Measurements from ENCODE around the gene ILKAP. TPM values are rescaled to one million over a fixed set of nuclear protein-coding genes. Genes with fewer than 3 reads are reported as not detected.

Gene ILKAP
- total and polyA plus RNA-seq, 2 donors (not counting 1 experiment from before 2014, with no cell fraction given), result 82.5 to 98.6 TPM

GRCh38 chr2:238159661-238160205 is 43.8 kb downstream of the ILKAP start:
- H3K9ac ChIP-seq (ENCODE audit: low read length), result peak overlapping the region; percentile 42
- ChIA-PET POLR2A (no interaction called here), CTCF (interaction anchor here (1.0 to 2.9 kb wide), 4 partner anchors 8 to 302 kb away, joined by 3 to 22 read pairs (median 4); no protein-coding TSS in a partner anchor)
- WGBS (ENCODE audit: insufficient coverage), result 30% methylated on average over 10 of the region's 10 CpGs
- intact Hi-C loops (cut with micrococcal nuclease), result loop anchor here (1.0 kb wide), 1 partner anchor 104 kb away; no protein-coding TSS in a partner anchor
- peaks cover 0 to 32% (median 8%) of the 10 kb centered on the region in 4 experiments for H3K27me3 ChIP-seq (replicated peaks in 1 of 4; ENCODE audit: control extremely low read depth in 1 of 4, control insufficient read depth in 3 of 4, insufficient read depth in 4 of 4, low read length in 3 of 4)
- H3K4me3 ChIP-seq (ENCODE audit: control extremely low read depth in 1 of 5, extremely low read depth in 1 of 5, insufficient read depth in 1 of 5, low read depth in 2 of 5, low read length in 4 of 5), result peak overlapping the region in 1 of 5 experiments; percentile 30
- peaks cover 15% of the 10 kb centered on the region for H3K27me3 Mint-ChIP-seq
- no peak for ATAC-seq (ENCODE audit: low read depth)
- peaks cover 15% of the 10 kb centered on the region for H3K4me1 Mint-ChIP-seq
- no peaks in the 10 kb centered on the region for H4K20me1 ChIP-seq (ENCODE audit: control insufficient read depth, insufficient read depth, low read length, poor library complexity, severe bottlenecking)
- H3K4me1 ChIP-seq (ENCODE audit: control insufficient read depth in 2 of 2, insufficient read depth in 2 of 2, low read length in 2 of 2), result peaks cover 16 to 19% of the 10 kb centered on the region in 2 donors
- no peak for TF ChIP-seq CTCF (IDR thresholded peaks at IDR 0.05)
- TF ChIP-seq EZH2 (IDR thresholded peaks at IDR 0.05; ENCODE audit: borderline replicate concordance, insufficient read depth, low read depth, low read length, poor library complexity, severe bottlenecking), result no peak
- H3K9me3 Mint-ChIP-seq (ENCODE audit: insufficient read depth), result no peaks in the 10 kb centered on the region
- H3K4me3 Mint-ChIP-seq, result peak overlapping the region; percentile 84
- peak overlapping the region; percentile 51 for H2AFZ ChIP-seq (ENCODE audit: insufficient read depth, low read depth, low read length, poor library complexity, severe bottlenecking)
- H3K27ac Mint-ChIP-seq, result no peak overlapping the region
- peaks cover 0 to 17% (median 0%) of the 10 kb centered on the region in 3 donors for H3K9me3 ChIP-seq (ENCODE audit: control extremely low read depth in 1 of 3, control insufficient read depth in 2 of 3, insufficient read depth in 1 of 3, low read length in 2 of 3)
- H3K4me2 ChIP-seq (replicated peaks; ENCODE audit: low read depth, low read length, poor library complexity, severe bottlenecking), result peak overlapping the region; percentile 81
- no peak overlapping the region for H3K27ac ChIP-seq (ENCODE audit: low read length in 2 of 2)
- no peaks in the 10 kb centered on the region for H3K36me3 ChIP-seq (replicated peaks in 1 of 2; ENCODE audit: control extremely low read depth in 1 of 2, control insufficient read depth in 1 of 2, extremely low read depth in 1 of 2, insufficient read depth in 2 of 2, low read length in 1 of 2)
- DNase-seq, result no peak
- no peaks in the 10 kb centered on the region for H3K79me2 ChIP-seq (ENCODE audit: control insufficient read depth, insufficient read depth, low read length)

DNA sequence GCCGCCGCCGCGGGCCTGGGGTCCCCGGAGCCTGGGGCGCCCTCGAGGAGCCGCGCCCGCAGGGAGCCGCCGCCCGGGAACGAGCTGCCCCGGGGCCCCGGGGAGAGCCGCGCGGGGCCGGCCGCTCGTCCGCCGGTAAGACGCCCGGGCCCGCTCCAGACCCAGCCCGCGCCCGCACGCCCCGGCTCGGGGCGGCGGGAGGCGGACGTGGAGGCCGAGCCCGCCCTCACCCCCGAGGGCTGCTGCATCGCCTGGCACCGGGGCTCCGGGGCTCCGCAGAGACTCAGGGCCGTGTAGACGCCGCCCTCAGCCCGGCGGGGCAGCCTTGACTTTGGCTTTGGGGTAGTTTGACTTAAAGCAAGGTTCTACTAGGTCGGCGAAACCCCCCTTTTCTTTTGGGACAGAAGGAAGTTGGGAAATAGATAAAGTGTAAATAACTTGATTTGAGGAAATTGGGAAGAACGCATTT is 44.4 kb downstream of the ILKAP start:
- Mint-ChIP-seq H3K4me1 (peaks cover 15% of the 10 kb centered on the region), H3K9me3 (ENCODE audit: insufficient read depth) (no peaks in the 10 kb centered on the region), H3K4me3 (peak overlapping the region; percentile 84), H3K27me3 (peaks cover 15% of the 10 kb centered on the region), H3K27ac (no peak overlapping the region)
- Histone ChIP-seq H2AFZ (ENCODE audit: insufficient read depth, low read depth, low read length, poor library complexity, severe bottlenecking) (peak overlapping the region; percentile 51), H4K20me1 (ENCODE audit: control insufficient read depth, insufficient read depth, low read length, poor library complexity, severe bottlenecking) (no peaks in the 10 kb centered on the region), H3K27ac (ENCODE audit: low read length in 2 of 2) (no peak overlapping the region), H3K36me3 (replicated peaks in 1 of 2; ENCODE audit: control extremely low read depth in 1 of 2, control insufficient read depth in 1 of 2, extremely low read depth in 1 of 2, insufficient read depth in 2 of 2, low read length in 1 of 2) (no peaks in the 10 kb centered on the region), H3K9me3 (ENCODE audit: control extremely low read depth in 1 of 3, control insufficient read depth in 2 of 3, insufficient read depth in 1 of 3, low read length in 2 of 3) (peaks cover 0 to 22% (median 0%) of the 10 kb centered on the region in 3 donors), H3K9ac (ENCODE audit: low read length) (peak overlapping the region; percentile 42), H3K4me3 (ENCODE audit: control extremely low read depth in 1 of 5, extremely low read depth in 1 of 5, insufficient read depth in 1 of 5, low read depth in 2 of 5, low read length in 4 of 5) (peak overlapping the region in 2 of 5 experiments; percentile 30), H3K4me2 (replicated peaks; ENCODE audit: low read depth, low read length, poor library complexity, severe bottlenecking) (peak overlapping the region; percentile 81), H3K4me1 (ENCODE audit: control insufficient read depth in 2 of 2, insufficient read depth in 2 of 2, low read length in 2 of 2) (peaks cover 16 to 19% of the 10 kb centered on the region in 2 donors), H3K79me2 (ENCODE audit: control insufficient read depth, insufficient read depth, low read length) (no peaks in the 10 kb centered on the region), H3K27me3 (replicated peaks in 1 of 4; ENCODE audit: control extremely low read depth in 1 of 4, control insufficient read depth in 3 of 4, insufficient read depth in 4 of 4, low read length in 3 of 4) (peaks cover 0 to 28% (median 8%) of the 10 kb centered on the region in 4 experiments)
- ATAC-seq (ENCODE audit: low read depth) (peak; percentile 61), DNase-seq (no peak)
- ChIA-PET POLR2A (no interaction called here), CTCF (interaction anchor here (2.9 kb wide), 1 partner anchor 104 kb away, joined by 22 read pairs; no protein-coding TSS in a partner anchor)
- WGBS (ENCODE audit: insufficient coverage), result 1% methylated on average over 51 of the region's 52 CpGs
- no peak for TF ChIP-seq CTCF (IDR thresholded peaks at IDR 0.05)
- TF ChIP-seq EZH2 (IDR thresholded peaks at IDR 0.05; ENCODE audit: borderline replicate concordance, insufficient read depth, low read depth, low read length, poor library complexity, severe bottlenecking), result no peak
- intact Hi-C loops (cut with micrococcal nuclease), result no loop called here
